HG03457 (cell line): ENCODE data around the gene LRRN2.
"Not testable (repeated sequence)": the region's sequence is repeated elsewhere in the genome, so short reads cannot be mapped to it uniquely, and the experiment has no call there.

Source experiments
- ATAC-seq: cut with Tn5 transposase; IDR thresholded peaks from one replicate; pipeline ENCODE4 v1.9.1; 2021; ENCODE audit warnings: moderate number of reproducible peaks; ENCODE audit not compliant: unreplicated experiment

The LRRN2 gene

GRCh38 chr1:204692841-204693356 is 7.4 kb upstream of the LRRN2 start:
- ATAC-seq: no peak

GRCh38 chr1:204692325-204692840 is 6.8 kb upstream of the LRRN2 start:
- no peak for ATAC-seq

GRCh38 chr1:204691328-204691730 is 5.8 kb upstream of the LRRN2 start:
- not testable (repeated sequence) for ATAC-seq

- no peak for ATAC-seq
These were observed 3.2 kb upstream of the LRRN2 start for GRCh38 chr1:204688776-204689175.

GRCh38 chr1:204688007-204688406 is 2.5 kb upstream of the LRRN2 start:
- ATAC-seq: no peak

- no peak for ATAC-seq
These were observed 835 bp downstream of the LRRN2 start for GRCh38 chr1:204684571-204685235.

- no peak for ATAC-seq
These were observed 1.4 kb downstream of the LRRN2 start for GRCh38 chr1:204684206-204684570.

- no peak for ATAC-seq
These were observed 2.0 kb downstream of the LRRN2 start for GRCh38 chr1:204683284-204684205.

GRCh38 chr1:204680461-204680860 is 5.1 kb downstream of the LRRN2 start:
- no peak for ATAC-seq

- no peak for ATAC-seq
These were observed 5.5 kb downstream of the LRRN2 start for GRCh38 chr1:204680051-204680450.

- no peak for ATAC-seq
These were observed 6.6 kb downstream of the LRRN2 start for GRCh38 chr1:204678721-204679475.

GRCh38 chr1:204677864-204678263 is 7.7 kb downstream of the LRRN2 start:
- no peak for ATAC-seq

GRCh38 chr1:204676043-204676442 is 9.5 kb downstream of the LRRN2 start:
- no peak for ATAC-seq

GRCh38 chr1:204673909-204674649 is 11.5 kb downstream of the LRRN2 start:
- ATAC-seq: no peak

- ATAC-seq: no peak
These were observed 12.3 kb downstream of the LRRN2 start for GRCh38 chr1:204673209-204673608.

GRCh38 chr1:204672482-204673121 is 12.9 kb downstream of the LRRN2 start:
- ATAC-seq: no peak

GRCh38 chr1:204672069-204672468 is 13.5 kb downstream of the LRRN2 start:
- no peak for ATAC-seq

- no peak for ATAC-seq
These were observed 15.2 kb downstream of the LRRN2 start for GRCh38 chr1:204670152-204670927.

- ATAC-seq: no peak
These were observed 16.0 kb downstream of the LRRN2 start for GRCh38 chr1:204669579-204669978.
